GM12873 (cell line): ENCODE results near the gene OR4D5.

Experiments
- CTCF ChIP-seq: IDR thresholded peaks from 2 replicates; pipeline ENCODE4 v1.5.1; 2012; ENCODE audit warnings: low read depth, mild to moderate bottlenecking, moderate library complexity, low read length, control low read depth; ENCODE audit not compliant: insufficient read depth; ENCODE audit errors: missing control alignments

OR4D5 gene

GRCh38 chr11:123939317-123939716 is at the start of gene OR4D5:
Gene OR4D5, plus strand, starts transcription at chr11:123939617. Its CDS starts 0 bp downstream, at chr11:123939617.
- no peak for TF ChIP-seq CTCF

DNA sequence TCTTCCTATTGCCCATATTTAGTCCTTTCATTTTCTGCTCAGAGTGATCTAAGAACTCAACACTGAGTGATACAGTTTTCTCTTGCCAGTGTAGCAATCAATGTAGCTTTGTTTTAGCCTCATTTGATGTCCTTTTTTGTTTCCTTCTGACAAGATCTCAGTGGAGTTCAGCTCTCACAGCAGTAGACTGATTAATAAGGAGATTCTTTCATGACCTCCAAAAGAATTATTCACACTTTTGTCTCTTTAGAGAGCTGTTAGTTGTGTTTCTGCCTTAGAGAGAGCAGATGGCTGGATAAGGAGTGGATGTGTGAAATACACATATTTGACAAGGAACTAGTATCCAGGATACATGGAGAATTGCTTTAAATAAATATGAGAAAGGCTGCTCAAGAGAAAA is 47.4 kb upstream of the OR4D5 start:
- TF ChIP-seq CTCF, result no peak

DNA sequence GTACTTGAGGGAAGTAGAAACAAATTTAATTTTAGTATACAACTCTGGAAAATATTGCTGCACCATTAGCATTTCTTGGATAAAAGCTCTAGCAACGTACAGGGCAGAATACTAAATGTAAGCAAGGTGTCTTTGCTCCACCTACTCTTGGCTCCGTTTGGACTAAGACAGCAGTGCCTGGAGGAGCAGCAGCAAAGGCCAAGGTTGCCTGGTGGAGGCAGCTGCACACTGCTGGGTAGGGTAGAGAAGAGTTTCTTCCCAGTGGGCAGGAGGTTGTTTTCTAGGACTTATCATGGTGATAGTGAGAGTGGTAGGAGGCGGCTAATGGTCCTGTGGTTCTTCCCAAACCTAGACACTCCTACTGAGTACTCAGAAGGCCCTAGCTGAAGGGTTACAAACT is 39.6 kb upstream of the OR4D5 start:
- no peak for TF ChIP-seq CTCF

DNA sequence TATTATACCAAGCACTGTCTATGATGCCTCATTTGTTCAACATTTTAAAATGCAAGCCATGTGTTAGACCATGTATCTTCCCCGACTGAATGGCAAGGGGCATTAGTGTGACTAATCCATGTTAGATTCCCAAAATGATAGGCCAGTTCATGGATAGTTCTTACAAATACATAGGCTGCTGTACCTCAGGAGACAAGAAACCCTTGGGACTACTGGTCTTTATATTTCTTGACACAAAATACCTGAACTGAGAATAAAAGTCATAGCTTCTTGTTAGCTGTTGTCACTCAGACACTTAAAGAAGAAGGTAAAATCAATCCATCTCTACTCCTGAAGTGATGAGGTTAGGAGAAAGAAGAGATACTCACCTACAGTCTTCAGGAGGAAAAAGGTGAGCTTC is 37.5 kb upstream of the OR4D5 start, which contains the start of gene OR8D4:
Gene OR8D4 (plus strand): TSS at position 301 of the 400 bp plus-strand sequence. CDS start 4,265 bp downstream, outside the sequence.
- TF ChIP-seq CTCF, result no peak

DNA sequence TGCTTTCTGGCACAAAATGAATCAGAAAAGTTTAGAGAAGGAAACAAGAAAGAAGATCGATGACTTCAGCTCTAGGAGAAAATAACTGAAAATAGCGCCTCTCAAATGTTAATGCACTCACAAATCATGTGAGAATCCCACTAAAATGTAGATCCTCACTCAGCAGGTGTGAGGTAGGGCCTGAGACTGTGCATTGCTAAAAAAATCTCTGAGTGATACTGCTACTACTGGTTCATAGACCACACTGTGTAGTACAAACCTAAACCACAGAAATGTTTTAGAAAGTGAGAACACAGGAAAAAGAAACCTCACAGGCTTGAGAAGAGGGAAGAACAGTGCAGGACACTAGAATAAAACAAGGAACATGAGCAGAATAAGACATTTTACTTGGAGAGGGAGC is 35.5 kb upstream of the OR4D5 start:
- no peak for TF ChIP-seq CTCF

GRCh38 chr11:123904932-123905331 is 34.5 kb upstream of the OR4D5 start:
- no peak for TF ChIP-seq CTCF

DNA sequence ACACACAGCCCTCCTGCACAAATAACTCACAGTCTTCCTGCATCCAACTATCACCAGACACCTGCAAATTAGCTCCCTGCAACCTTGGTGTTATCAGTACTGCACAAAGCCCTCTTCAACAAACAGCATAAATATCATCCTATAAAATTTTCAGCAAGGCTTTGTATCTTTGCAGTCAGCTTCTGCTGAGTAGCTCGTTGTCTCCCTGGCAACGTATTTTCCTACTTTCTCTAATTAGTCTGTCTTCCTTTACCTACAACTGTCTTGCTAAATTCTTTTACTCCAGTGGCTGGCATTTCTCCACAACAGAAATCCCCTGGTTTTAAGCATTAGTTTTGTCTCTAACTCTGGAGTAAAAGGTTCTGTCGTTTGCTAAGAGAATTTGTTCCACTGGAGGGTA is 33.6 kb upstream of the OR4D5 start:
- TF ChIP-seq CTCF, result no peak
